Measurements from ENCODE around the gene SSC5D. TPM values are rescaled to one million over a fixed set of nuclear protein-coding genes. Genes with fewer than 3 reads are reported as not detected.

The SSC5D gene
- total RNA-seq, 4 donors from 2014 or later: 1.7 to 2.9 (median 2.2) TPM

DNA sequence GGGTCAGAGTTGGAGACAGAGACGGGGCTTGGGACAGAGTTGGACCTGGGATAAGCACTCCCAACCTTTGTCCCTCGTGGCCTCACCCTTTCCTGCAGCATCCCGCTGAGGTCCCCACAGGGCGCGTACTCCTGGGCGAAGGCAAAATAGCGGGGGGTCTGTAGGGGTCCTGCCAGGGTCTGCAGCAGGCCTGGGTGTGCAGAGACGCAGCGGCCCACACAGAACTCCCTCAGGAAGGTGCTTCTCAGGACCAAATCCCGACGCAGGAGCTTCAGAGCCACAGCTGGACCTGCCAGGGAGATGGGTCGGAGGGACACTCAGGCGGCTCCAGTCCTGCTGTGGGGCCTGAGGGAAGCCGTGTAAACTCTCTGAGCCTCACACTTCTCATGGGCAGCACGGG is 55.8 kb downstream of the SSC5D start:
- no peak for DNase-seq
- Histone ChIP-seq H3K27ac (no peak overlapping the region), H3K9me3 (no peaks in the 10 kb centered on the region), H3K36me3 (no peaks in the 10 kb centered on the region), H3K27me3 (no peaks in the 10 kb centered on the region), H3K4me3 (replicated peaks in 1 of 3) (no peak overlapping the region), H3K4me1 (peaks cover 3 to 22% of the 10 kb centered on the region in 2 donors)
- intact Hi-C loops (cut with DNase I): no loop called here
- WGBS, 2 donors: 85 to 86% methylated on average over 4 to 15 of the region's 15 CpGs
- TF ChIP-seq, protein P1, sequence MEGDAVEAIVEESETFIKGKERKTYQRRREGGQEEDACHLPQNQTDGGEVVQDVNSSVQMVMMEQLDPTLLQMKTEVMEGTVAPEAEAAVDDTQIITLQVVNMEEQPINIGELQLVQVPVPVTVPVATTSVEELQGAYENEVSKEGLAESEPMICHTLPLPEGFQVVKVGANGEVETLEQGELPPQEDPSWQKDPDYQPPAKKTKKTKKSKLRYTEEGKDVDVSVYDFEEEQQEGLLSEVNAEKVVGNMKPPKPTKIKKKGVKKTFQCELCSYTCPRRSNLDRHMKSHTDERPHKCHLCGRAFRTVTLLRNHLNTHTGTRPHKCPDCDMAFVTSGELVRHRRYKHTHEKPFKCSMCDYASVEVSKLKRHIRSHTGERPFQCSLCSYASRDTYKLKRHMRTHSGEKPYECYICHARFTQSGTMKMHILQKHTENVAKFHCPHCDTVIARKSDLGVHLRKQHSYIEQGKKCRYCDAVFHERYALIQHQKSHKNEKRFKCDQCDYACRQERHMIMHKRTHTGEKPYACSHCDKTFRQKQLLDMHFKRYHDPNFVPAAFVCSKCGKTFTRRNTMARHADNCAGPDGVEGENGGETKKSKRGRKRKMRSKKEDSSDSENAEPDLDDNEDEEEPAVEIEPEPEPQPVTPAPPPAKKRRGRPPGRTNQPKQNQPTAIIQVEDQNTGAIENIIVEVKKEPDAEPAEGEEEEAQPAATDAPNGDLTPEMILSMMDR (IDR thresholded peaks at IDR 0.05): no peak
- no peak for TF ChIP-seq POLR2A (IDR thresholded peaks at IDR 0.05)

GRCh38 chr19:55544776-55545439 is 56.7 kb downstream of the SSC5D start:
- peaks cover 7 to 29% of the 10 kb centered on the region in 2 donors for H3K4me1 ChIP-seq
- intact Hi-C loops (cut with DNase I): no loop called here
- 71% methylated on average over 18 to 20 of the region's 23 CpGs for WGBS, 2 donors
- no peaks in the 10 kb centered on the region for H3K9me3 ChIP-seq
- no peak overlapping the region for H3K4me3 ChIP-seq (replicated peaks in 1 of 3)
- no peak overlapping the region for H3K27ac ChIP-seq
- H3K36me3 ChIP-seq: no peaks in the 10 kb centered on the region
- no peak for DNase-seq
- H3K27me3 ChIP-seq: no peaks in the 10 kb centered on the region
- TF ChIP-seq, protein P1 (IDR thresholded peaks at IDR 0.05): no peak
- TF ChIP-seq POLR2A (IDR thresholded peaks at IDR 0.05): no peak

GRCh38 chr19:55545443-55545842 is 57.2 kb downstream of the SSC5D start, which contains the start of gene SBK3:
Gene SBK3 (minus strand): TSS chr19:55545543. CDS start chr19:55545543, 0 bp downstream.
- Histone ChIP-seq H3K9me3 (no peaks in the 10 kb centered on the region), H3K27me3 (no peaks in the 10 kb centered on the region), H3K4me1 (peaks cover 12 to 31% of the 10 kb centered on the region in 2 donors), H3K4me3 (replicated peaks in 1 of 3) (no peak within 1 kb of the TSS), H3K36me3 (no peaks in the 10 kb centered on the region), H3K27ac (peak within 1 kb of the TSS; percentile 59 to 86 (median 83))
- WGBS, 2 donors: 86 to 92% methylated on average over 10 of the region's 10 CpGs
- intact Hi-C loops (cut with DNase I): no loop called here
- TF ChIP-seq POLR2A (IDR thresholded peaks at IDR 0.05): no peak
- TF ChIP-seq, protein P1 (IDR thresholded peaks at IDR 0.05): no peak
- DNase-seq: no peak

DNA sequence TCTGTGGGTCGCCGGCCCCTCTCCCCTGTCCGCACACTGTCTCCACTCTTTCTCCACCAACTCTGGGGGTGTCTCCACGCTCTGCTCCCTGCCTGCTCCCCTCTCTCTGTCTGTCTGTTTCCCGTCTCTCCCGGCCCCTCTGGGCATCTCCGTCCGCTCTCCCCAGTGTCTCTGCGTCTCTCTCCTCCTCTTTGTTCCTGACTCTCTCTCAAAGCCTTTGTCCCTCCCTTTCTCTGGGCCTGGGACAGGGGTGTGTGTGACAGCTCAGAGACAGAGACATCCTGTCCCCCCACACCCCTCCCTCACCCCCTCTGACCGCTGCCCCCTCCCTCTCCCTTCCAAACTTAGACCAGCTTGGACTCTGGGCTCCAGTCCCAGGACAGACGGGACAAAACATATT is 57.8 kb downstream of the SSC5D start:
- Histone ChIP-seq H3K9me3 (no peaks in the 10 kb centered on the region), H3K27ac (peak overlapping the region in 2 of 3 donors; percentile 83 to 86), H3K36me3 (no peaks in the 10 kb centered on the region), H3K27me3 (no peaks in the 10 kb centered on the region), H3K4me3 (replicated peaks in 1 of 3) (no peak overlapping the region), H3K4me1 (peaks cover 12 to 31% of the 10 kb centered on the region in 2 donors)
- no peak for DNase-seq
- intact Hi-C loops (cut with DNase I): no loop called here
- WGBS, 2 donors: 62 to 64% methylated on average over 11 of the region's 11 CpGs
- TF ChIP-seq POLR2A (IDR thresholded peaks at IDR 0.05): no peak
- TF ChIP-seq, protein P1 (IDR thresholded peaks at IDR 0.05): no peak

DNA sequence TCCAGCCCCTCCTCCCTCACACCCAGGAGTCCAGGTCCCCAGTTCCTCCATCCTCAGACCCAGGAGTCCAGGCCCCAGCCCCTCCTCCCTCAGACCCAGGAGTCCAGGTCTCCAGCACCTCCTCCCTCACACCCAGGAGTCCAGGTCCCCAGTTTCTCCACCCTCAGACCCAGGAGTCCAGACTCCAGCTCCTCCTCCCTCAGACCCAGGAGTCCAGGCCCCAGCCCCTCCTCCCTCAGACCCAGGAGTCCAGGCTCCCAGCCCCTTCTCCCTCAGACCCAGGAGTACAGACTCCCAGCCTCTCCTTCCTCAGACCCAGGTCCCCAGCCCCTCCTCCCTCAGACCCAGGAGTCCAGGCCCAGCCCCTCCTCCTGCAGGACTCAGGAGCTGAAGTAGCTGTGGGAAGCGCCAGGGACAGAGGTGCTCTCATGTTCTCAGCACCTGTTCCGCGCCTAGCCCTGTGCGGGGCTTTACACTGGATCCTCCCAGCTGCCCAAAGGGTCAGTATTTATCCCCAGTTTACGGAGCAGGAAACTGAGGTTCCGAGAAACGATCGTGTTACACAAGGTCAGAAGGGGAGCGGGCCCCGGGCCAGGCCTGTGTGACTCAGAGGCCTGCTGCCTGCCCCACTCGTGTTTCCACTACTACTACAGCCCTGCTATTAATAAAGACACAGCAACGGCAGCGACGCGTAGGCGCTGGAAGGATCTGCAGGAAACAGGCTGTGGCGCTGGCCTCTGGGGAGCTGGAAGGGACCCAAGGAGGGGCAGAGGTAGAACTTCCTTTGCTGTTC is 58.8 kb downstream of the SSC5D start:
- Histone ChIP-seq H3K9me3 (no peaks in the 10 kb centered on the region), H3K4me1 (peaks cover 12 to 31% of the 10 kb centered on the region in 2 donors), H3K4me3 (replicated peaks in 1 of 3) (no peak overlapping the region), H3K27ac (peak overlapping the region; percentile 59 to 86 (median 83)), H3K27me3 (no peaks in the 10 kb centered on the region), H3K36me3 (no peaks in the 10 kb centered on the region)
- TF ChIP-seq POLR2A (IDR thresholded peaks at IDR 0.05): no peak
- TF ChIP-seq, protein P1 (IDR thresholded peaks at IDR 0.05): no peak
- intact Hi-C loops (cut with DNase I): no loop called here
- peak; percentile 40 to 45 for DNase-seq
- 64% methylated on average over 13 to 15 of the region's 17 CpGs for WGBS, 2 donors

All from thyroid gland (tissue), 4 donors.